NCI-H1105 treated with DMSO at 0.1 percent for 48 hours (cell line): ENCODE data around the gene HOXB3.
A peak's percentile ranks its signal among the peaks of the same experiment; 100 is the strongest.
"Not testable (repeated sequence)": the region's sequence is repeated elsewhere in the genome, so short reads cannot be mapped to it uniquely, and the experiment has no call there.

ENCODE experiments used
- DNase-seq: peaks from one replicate; lab custom pipeline; 2025; lab: John Stamatoyannopoulos, UW

HOXB3 gene

DNA sequence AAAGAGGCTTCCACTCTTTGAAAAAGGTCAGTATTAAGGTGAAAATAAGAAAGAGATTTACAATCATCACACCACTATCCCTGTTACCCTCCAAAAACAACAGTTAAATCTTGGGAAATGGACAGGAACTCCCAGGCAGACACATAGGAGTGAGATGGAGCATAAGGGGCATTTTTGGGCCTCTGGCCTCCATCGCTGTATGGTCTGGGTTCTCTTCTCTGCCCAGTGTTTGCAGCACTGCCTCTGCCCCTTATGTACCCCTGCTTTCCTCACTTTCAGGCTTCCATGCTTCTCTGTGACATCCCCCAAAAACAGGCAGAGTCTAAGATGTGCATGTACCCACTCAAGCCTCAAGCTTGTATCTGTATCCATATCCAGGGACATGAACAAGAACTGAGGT, 44.5 kb downstream of the HOXB3 start:
- no peak for DNase-seq

DNA sequence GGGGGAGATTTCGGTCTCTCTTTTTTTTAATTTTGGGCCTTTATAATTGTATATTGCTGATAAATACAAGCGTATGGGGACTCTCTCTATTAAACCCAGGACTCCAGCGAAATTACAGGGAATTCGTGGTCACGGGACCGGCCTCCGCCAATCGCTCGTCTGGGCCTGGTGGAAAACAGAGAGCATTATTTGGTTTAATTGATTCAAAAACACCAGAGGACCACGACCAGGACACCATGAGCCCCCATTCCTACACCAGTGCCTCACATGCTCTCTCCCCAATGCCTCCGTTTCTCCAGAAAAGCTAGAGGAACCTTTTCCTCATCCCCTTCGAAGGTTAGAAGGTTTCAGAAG, 45.0 kb downstream of the HOXB3 start, which contains the start of gene HOXB2:
HOXB2 (minus strand) TSS at position 88 of the 354 bp plus-strand sequence. CDS start 198 bp downstream, outside the sequence.
- peak; percentile 73 for DNase-seq

DNA sequence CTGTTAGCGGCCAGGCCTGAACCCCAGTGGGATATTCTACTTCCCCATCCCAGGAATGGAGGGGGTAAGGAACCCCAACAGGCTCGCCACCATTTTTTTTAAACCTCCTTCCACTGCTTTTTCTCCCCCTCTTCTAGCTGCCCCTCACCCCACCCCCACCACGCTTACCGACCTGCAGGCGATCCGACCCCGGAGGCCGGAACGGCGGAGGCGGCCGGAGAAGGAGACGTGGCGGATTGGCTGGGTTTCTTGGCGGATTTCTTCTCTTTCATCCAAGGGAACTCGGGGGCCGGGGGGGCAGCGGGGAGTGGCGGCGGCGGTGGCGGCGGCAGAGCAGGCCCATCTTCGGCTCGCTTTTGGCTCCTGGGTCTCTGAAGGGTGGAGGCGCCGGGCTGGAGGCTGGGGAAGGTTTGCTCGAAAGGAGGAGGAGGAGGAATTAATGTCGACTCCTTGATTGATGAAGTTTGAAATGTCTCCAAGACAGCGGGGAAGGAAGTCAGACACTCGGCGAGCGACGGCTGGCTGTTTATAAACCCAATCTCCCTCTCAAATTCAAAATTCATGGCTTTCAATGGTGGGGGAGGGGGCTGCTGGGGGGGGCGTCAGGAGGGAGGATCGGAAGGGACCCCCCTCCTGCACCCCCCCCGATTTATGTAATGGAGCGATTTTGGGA, 45.6 kb downstream of the HOXB3 start:
- DNase-seq: peak; percentile 51

DNA sequence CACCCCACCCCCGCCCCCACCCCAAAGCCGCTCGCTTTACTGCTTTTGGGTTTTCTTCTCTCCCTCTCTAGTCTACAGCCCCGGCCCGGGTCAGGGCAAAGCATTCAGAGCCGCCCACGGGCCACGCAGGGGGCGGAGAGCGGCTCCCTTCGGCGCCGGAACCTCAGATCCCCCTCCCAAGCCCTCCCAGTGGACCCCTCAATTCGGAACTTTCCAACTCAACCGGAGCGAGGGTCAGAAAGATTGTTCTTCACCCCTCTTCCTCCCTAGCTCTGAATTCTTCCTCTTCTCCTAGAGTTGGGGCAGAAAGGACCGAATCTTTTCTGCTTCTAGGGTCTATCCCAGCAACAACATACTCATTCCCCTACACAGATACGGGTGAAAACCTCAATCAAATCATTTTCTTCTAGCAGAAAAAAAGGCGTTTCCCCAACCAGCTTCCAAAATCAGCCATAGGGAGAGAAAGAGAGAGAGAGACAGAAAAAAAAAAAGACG, 46.1 kb downstream of the HOXB3 start:
- peak; percentile 34 for DNase-seq

GRCh38 chr17:48543107-48543853, 46.8 kb downstream of the HOXB3 start:
- DNase-seq: peak; percentile 45

DNA sequence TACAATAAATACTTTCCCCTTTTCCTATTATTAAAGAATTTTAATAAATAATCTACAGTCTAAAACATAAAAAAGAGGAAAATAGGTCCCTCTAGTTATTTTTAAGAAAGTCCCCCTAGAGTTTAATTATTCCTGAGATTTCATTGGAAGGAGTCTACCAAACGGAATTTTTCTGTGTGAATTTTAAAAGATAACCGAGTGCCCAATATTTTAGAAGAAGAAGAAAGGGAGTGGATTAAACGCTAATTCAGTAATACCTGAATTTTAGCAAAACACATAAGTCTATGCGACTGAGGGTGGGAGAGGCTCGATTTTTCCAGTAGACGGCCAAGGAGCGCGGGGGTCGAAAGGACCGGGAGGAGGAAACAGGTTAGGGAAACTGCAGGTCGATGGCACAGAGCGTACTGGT, 47.3 kb downstream of the HOXB3 start:
- peak; percentile 42 for DNase-seq

DNA sequence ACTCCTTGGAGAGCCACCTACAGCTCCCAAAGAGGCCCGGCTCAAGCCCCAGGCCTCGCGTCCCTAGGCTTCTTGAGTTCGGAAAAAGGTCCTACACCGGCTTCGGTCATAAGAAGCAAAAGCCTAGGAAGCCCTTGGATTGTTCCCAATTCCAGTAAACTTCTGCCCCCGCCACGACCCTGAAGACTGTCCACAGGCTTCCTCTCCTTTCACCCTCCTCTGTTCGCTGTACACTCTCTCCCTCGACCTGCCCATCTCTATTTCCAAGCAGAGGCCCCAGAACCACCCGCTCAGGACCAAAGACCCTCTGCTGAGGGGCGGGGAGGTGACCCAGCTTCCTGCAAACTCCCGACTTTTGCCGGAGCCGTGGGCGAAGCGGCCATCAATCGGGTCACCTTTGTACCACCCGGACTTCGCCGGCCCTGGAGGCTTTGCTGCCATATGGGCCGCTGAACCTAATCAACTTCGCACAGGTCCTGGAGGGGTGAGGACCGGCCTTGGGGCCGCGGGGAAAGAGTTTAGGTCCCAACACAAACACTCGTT, 47.9 kb downstream of the HOXB3 start:
- DNase-seq: peak; percentile 43

- peak; percentile 61 for DNase-seq
Observed at GRCh38 chr17:48541577-48542113, 48.4 kb downstream of the HOXB3 start.

DNA sequence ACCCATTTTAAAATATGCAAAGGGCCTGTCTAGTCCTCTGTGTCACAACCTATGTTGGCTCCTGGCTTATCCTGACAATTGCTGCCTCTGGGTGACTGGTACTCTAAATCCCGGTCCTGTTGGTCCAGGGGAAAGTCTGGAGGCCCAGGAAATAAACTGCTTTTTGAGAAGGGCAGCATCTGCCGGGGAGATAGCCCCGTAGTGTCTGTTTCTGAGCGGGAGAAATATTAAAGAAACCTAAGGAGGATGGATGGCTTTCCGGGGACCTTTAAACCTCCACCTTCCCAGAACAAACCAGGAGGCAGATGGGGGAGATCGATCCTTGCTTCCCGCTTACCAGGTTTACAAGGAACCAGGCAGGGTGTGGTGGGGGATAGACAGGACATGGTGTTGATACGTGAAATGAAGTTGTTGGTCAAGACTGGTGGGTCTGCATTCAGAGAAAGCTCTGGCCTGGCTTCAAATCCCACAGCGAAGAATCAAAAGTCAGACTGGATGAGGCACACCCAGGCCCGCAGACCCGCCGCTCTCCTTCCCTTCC, 48.9 kb downstream of the HOXB3 start:
- DNase-seq: peak; percentile 49

DNA sequence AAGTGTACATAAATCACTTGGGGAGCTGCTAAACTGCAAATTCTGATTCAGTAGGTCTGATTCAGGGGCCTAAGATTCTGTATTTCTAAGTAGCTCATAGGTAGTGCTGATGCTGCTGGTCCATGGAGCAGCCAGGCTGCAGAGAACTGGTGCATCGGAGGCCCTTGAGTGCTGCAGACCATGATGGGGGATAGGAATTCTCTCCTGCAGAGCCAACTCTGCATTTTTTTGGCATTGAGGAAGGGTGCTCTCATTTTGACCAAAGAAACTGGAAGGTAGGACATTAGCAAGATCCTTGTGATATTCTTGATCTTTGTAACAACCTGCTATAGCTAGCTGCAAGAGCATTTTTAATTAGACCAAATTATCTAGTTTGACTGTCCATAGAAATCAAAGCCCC, 49.8 kb downstream of the HOXB3 start:
- no peak for DNase-seq

GRCh38 chr17:48539177-48539576, 50.9 kb downstream of the HOXB3 start:
- no peak for DNase-seq

DNA sequence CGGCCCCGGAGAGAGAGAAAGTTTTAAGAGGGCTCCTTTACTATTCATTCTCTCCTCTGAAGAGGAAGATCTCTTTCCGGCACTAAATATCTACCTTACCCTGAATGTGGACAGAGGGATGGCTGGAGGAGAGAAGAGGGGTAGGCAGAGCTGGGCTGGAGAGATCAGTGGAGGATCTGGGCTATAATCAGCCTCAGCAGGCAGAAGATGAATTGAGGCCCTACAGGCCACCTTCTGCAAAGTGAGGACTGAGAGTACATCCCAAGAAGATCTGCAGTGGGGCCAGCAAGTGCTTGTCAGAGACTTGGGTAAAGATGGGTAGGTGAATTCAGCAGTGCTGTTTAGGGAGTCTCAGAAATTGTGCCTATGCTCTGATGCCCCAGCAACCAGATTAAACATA, 52.7 kb downstream of the HOXB3 start:
- DNase-seq: no peak

- not testable (repeated sequence) for DNase-seq
Observed at GRCh38 chr17:48535793-48536559, 54.1 kb downstream of the HOXB3 start.

GRCh38 chr17:48532261-48532660, 57.8 kb downstream of the HOXB3 start:
- no peak for DNase-seq

DNA sequence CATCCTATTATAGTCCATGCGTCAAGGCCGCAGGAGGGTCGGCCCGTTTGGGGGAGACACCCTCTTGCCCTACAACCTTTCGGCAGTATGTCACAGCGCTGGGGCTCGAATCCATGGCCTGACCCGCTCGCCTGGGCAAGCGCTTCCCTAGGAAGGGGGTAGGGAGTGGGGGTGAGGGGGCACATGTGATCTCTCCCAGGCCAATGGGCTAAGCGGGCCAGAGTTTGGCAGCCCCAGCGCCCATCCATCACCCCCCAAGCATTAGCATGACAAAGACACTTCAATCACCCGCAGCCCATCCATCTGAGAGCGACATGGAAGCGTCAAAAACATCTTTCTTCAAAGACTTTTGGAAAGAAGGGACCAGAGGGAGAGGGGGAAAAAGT, 59.2 kb downstream of the HOXB3 start, which contains the start of gene HOXB1:
HOXB1 (minus strand) TSS at position 125 of the 386 bp plus-strand sequence; CDS start at position 18, 107 bp downstream.
- no peak for DNase-seq

GRCh38 chr17:48530208-48530886, 59.7 kb downstream of the HOXB3 start:
- DNase-seq: no peak

DNA sequence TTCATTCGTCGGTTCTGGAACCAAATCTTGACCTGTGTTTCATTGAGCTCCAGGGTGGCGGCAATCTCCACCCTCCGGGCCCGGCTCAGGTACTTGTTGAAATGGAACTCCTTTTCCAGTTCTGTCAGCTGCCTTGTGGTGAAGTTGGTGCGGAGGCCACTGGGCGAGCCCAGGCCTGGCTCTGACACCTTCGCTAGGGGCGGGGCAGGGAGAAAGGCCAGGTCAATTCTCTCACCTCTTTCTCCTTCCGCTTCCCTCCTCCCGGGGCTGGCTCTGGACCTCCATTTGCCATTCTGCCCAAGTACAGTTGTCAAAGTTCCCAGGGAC, 60.4 kb downstream of the HOXB3 start:
- no peak for DNase-seq

DNA sequence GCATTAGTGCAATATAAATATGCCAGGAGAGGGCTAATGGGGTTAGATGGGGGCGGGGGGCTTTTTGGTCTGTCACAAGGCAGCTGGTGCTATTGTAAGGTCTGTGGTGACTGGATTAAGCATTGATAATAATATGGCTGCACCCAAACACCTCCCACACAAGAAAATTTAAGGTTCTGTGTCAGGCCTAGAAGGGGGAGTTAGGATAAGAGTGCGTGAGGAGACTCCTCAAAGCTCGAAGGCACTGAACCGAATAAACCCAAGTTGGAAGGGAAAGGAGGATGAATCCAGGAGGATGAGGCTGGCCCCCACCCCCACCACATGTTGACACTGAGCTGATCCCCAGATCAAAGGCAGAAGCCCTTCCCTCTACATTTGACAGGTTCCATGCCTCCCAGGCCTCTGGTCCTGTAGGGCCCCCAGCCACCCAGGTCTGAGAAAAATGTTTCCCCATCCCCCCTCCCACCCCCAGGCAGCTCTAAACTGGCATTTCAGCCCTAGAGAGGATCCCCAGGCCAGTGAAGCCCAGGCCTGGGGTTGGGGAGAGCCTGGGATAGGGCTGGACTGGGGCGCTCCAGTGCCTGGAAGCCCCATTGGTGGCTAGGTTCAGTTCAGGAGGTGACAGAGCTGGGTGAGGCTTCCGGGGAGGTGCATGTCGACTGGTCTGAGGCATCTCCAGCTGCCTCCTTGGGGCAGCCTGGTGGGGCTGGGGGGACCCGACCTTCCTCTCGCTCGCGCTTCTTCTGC, 60.9 kb downstream of the HOXB3 start:
- no peak for DNase-seq

DNA sequence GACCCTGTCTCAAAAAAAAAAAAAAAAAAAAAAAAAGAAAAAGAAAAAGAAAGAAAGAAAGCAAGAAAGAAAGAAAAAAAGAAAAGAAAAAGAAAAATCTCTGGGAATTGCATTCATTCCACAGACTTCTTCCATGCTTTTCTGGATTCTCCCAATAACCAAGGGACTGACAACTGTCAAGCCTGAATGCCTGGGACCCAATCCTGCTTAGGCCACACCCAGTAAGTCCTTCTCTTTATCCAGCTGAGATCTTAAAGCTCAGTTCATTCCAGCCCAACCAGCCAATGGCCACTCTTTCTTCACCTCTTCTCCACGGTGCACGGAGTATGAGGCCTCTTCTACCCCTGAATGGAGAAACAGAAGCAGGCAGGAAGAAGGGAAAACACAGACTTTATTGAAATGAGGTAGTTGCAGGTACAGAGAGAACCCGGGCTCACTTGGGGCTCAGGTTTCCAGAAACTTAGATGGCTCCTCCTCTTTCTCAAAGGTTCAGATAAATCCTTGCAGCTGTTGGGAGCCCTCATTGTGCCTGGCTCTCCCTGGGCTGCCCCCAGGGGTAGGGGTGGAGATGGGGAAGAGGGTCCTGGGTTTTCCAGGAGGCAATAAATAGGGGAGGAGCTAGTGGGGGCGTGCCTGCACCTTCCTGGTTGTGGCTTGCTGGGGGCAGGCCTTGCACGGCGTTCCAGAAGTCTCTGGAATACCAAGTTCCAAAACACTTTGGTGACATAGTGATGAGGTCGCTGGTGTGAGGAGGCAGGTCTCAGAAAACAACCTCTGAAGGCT, 61.7 kb downstream of the HOXB3 start:
- DNase-seq: no peak

DNA sequence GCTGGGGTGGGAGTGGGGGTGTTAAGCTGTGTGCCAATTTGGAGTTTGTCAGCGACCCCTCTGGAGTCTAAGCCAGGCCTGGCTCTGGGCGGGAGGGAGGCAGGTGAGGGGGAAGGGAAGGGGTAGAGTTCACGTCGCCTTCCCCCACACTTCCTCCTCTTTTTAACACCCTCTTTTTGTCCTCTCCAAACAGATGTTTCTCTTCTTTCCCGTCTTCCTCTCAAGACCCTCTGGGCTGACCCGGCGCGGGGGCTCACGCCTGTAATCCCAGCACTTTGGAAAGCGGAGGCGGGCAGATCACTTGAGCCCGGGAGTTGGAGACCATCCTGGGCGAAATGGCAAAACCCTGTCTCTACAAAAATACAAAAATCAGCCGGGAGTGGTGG, 62.5 kb downstream of the HOXB3 start:
- no peak for DNase-seq
